LoVo (cell line): ENCODE data around the gene FDPS.

Source experiments
- DNase-seq: peaks from one replicate; pipeline ENCODE4 v3.0.0-alpha.2; 2016; ENCODE audit warnings: low spot score

Gene FDPS

DNA sequence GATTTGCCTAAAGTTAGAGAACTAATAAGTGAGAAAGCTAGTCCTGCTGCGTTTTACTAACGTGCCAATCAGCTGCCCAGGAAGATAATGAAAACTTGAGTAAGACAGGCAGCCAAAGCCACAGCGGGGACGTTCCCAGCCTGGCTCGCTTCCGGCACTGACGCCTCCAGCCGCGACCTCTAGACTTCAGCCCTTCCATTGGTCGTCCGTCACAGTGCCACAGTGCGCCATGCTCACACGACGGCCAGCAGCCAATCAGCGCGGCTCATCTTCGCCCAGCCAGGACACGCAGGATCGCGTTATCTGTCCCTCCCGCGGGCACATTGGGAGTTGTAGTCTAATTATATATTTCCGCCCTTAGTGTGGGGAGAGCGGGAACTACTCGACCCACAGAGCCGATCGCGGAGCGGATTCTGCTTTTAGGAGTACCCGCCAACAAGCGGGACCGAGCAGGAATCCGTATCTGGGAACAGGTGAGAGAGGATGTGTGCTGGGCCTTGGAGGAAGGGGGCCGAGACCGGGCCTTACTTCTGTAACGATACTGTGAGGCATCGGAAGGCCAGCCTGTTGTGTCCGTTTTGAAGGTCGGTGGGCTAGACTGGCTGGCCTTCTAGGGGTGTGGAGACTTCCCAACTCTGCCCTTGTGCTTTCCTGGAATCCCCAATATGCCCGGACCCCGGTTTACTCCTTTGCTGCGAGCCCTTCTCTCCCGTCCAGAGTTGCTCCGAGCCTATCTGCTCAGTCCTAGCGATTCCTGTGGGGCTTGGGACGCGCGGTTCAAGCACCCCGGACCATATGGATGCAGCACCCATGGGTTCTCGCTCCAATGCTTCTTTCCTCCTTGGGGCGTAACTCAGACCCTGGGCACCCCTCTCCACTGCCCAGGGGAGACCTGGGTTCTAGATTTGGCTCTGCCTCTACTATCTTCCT lies at the start of gene FDPS:
Gene FDPS, plus strand, starts transcription at position 374 of the 930 bp plus-strand sequence. CDS start 924 bp downstream, outside the sequence.
- peak; percentile 98 for DNase-seq

- no peak for DNase-seq
These were observed 48.4 kb upstream of the FDPS start for GRCh38 chr1:155260276-155260675.

DNA sequence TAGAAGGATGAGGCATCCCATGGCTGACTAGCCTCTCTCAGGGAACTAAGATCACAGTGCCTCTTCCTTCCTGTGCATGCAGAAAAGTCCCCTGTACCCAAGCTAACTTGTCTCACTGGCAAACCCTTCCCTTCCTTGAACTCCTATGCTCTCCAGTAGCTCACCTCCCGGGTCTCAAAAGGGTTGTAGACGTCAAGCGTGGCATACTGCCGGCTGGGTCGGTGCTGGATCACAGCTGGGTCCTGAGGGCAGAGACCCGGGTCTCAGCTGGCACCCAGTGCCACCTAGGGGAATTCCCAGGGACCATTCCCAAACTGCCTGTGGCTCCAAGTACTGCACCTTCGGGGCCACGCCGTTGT lies 47.2 kb upstream of the FDPS start:
- no peak for DNase-seq

- peak; percentile 97 for DNase-seq
These were observed 46.6 kb upstream of the FDPS start, which contains the start of gene SCAMP3 for GRCh38 chr1:155261852-155262673. Gene SCAMP3, minus strand, starts transcription at chr1:155262360. Its CDS starts 209 bp downstream, at chr1:155262151.

DNA sequence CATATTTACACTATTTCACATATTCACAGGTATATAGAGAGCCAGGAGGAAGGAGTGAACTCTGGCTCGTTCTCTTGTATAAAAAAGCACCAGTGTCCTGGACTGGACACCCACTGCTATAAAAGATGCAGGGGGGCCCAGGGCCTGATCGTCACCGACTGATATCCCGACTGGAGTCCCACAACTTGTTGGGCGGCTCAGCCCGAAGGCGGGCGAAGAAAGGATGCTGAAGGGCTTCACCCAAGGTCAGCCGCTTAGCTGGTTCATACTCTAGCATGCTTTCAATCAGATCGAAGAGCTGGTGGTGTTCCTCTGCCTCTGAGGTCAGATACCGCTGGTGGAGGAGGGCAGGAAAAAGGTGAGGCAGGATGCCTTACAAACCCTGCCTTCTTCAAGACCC lies 45.6 kb upstream of the FDPS start:
- no peak for DNase-seq

- no peak for DNase-seq
These were observed 42.1 kb upstream of the FDPS start for GRCh38 chr1:155266553-155266952.

GRCh38 chr1:155267373-155267772 lies 41.3 kb upstream of the FDPS start:
- no peak for DNase-seq

DNA sequence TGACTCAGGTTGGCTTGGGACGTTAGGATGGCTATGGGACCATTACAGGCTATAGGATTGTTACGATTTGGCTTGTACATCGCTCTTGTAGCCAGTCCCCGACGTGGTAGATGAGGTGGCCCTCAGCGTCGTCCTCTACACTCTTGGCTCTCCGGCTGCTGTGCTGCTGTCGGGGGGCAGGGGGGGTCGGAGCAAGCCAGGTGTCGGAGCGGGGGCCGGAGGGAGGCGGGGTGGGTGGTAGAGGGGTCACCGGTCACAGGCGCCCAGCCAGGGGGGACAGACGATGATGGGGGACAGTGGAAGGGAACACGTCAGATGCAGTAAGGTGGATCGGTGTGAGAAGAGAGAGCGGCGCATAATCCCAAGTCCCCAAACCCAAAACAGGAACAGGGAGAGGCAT lies 40.0 kb upstream of the FDPS start:
- DNase-seq: no peak

DNA sequence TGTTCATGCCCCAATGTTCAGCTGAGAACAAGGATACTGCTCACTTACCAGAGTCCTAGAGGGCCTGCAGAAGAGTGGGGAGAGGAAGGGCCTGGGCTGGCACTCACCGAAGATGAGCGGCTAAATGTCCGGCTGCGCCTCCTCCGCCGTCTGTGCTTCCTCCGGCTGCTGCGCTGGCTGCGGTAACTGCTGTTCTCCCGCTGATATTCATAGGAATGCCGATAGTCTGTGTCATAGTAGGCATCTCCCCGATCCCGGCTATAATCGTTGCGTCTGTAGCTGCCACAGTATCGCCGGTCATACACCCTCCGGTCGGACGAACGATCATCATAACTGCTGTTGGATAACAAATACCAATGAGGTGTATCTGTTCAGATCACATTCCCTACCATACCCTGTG lies 39.3 kb upstream of the FDPS start:
- DNase-seq: no peak

- DNase-seq: peak; percentile 63
These were observed 36.0 kb upstream of the FDPS start for GRCh38 chr1:155272466-155273342.

DNA sequence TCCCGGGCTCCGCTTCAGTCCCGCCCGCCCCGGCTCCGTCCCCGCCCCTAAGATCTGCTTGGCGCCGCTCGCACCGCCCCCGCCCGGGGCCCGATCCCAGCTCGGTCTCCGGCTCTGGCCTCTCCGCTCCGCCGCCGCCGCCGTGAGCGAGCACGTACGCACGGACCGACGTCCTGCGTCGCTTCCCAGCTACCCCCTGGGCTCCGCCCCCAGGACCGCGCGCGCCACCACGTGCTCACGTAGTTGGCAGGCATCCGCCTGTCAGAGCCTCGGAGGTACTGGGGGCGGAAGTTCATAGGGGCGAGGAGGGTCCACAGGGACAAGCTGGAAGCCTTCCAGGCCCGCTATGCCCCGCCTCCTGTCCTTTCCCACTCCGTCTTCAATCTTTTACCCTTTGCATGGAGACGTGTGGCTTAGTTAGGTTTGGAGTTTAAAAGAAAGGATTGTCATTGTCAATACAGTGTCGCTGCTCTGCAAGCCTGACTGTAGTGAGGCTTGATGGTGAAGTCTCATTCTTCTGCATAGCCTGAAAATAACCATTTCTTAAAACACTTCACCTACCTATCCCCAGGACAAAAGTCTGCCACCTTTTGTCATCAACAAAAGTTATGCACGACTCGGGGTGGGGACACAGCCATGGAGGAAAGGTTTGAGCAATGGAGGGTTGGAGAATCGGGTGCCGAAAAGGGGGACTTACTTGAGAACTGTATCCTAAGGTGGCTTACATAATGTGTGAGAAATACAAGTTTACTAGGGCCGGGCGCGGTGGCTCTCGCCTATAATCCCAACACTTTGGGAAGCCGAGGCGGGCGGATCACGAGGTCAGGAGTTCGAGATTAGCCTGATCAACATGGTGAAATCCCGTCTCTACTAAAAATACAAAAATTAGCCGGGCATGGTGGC lies 35.1 kb upstream of the FDPS start, which contains the start of gene CLK2:
Gene CLK2, minus strand, starts transcription at position 162 of the 903 bp plus-strand sequence. CDS start 2,527 bp downstream, outside the sequence.
- peak; percentile 97 for DNase-seq

DNA sequence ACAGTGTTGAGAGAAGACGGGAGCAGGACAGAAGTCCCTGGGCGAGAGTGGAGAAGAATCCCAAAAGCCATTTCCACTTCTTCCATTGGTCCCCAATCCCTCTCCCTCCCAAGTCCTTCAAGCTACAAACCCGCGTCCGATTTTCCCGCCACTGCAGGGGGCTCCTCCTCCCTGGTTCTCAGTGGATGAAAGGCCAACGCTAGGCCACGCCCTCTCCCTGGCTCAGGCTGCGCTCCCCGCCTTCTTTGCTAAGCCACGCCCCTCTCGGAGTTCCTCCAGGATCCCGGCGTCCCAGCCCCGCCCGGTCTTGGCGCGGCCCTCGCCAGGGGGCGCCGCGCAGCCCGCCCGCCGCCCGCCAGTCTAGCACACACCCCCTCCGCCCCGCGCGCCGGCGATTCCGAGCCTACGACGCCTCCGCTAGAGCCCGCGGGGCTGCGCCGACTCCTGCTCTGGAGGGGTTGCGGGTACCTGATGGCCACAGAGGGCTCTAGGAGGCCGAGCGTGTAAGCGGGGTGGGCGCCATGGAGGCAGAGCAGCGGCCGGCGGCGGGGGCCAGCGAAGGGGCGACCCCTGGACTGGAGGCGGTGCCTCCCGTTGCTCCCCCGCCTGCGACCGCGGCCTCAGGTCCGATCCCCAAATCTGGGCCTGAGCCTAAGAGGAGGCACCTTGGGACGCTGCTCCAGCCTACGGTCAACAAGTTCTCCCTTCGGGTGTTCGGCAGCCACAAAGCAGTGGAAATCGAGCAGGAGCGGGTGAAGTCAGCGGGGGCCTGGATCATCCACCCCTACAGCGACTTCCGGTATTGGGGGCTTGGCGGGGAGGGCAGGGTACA lies 31.4 kb upstream of the FDPS start, which contains the start of gene HCN3:
Gene HCN3, plus strand, starts transcription at position 394 of the 832 bp plus-strand sequence. Its CDS starts 128 bp downstream, at position 522.
- peak; percentile 97 for DNase-seq

GRCh38 chr1:155277902-155278688 lies 30.6 kb upstream of the FDPS start:
- DNase-seq: peak; percentile 45

GRCh38 chr1:155278689-155279160 lies 29.9 kb upstream of the FDPS start:
- DNase-seq: no peak

DNA sequence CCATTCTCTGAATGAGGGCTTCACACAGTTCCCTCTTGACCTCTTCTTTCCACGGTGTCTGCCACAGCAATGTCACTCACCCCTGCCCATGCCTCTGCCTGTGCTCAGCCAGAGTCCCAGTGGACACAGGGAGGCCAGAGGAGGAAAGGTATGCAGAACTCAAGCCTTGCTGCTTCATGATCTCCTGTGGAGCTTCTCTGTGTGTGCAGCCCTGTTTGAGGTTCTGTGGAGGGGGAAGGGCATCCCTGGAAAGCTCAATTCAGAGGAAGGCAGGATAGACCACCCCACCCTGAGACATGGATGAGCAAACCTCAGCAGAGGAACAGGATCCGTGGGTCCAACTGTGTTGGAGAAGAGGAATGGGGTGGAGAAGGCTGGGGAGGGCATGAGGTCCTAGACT lies 29.4 kb upstream of the FDPS start:
- no peak for DNase-seq

DNA sequence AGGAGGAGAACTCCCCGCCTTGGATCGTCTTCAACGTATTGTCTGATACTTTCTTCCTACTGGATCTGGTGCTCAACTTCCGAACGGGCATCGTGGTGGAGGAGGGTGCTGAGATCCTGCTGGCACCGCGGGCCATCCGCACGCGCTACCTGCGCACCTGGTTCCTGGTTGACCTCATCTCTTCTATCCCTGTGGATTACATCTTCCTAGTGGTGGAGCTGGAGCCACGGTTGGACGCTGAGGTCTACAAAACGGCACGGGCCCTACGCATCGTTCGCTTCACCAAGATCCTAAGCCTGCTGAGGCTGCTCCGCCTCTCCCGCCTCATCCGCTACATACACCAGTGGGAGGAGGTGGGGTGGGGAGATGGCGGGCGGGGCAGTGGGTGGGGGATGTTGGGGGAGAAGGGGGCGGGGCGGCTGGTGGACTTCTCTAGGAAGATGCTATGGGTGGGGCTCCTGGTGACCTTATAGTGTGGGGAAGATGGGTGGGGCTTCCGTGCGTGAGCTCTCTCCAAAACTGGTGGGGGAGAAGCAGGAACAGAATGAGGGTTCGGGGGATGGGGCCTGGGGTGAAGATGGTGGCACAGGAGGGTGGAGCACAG lies 26.1 kb upstream of the FDPS start:
- no peak for DNase-seq

- no peak for DNase-seq
These were observed 24.2 kb upstream of the FDPS start for GRCh38 chr1:155284476-155284875.

- no peak for DNase-seq
These were observed 23.6 kb upstream of the FDPS start for GRCh38 chr1:155285063-155285462.
